ENCODE measurements around the gene PLEKHG1.

- TF ChIP-seq, protein P1, sequence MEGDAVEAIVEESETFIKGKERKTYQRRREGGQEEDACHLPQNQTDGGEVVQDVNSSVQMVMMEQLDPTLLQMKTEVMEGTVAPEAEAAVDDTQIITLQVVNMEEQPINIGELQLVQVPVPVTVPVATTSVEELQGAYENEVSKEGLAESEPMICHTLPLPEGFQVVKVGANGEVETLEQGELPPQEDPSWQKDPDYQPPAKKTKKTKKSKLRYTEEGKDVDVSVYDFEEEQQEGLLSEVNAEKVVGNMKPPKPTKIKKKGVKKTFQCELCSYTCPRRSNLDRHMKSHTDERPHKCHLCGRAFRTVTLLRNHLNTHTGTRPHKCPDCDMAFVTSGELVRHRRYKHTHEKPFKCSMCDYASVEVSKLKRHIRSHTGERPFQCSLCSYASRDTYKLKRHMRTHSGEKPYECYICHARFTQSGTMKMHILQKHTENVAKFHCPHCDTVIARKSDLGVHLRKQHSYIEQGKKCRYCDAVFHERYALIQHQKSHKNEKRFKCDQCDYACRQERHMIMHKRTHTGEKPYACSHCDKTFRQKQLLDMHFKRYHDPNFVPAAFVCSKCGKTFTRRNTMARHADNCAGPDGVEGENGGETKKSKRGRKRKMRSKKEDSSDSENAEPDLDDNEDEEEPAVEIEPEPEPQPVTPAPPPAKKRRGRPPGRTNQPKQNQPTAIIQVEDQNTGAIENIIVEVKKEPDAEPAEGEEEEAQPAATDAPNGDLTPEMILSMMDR (IDR thresholded peaks at IDR 0.05): no peak
- TF ChIP-seq POLR2A (IDR thresholded peaks at IDR 0.05): no peak
These were observed 3.2 kb upstream of the PLEKHG1 start for GRCh38 chr6:150596439-150596838.
